HUES64 (cell line): Measurements from ENCODE around the gene OLFML2B.
"Not testable (repeated sequence)": the region's sequence is repeated elsewhere in the genome, so short reads cannot be mapped to it uniquely, and the experiment has no call there.

Experiments used
- H3K27ac ChIP-seq: 2 replicates; pipeline ENCODE4 v1.7.0; 2013; ENCODE audit warnings: low read depth, low read length, inconsistent platforms
- H3K27me3 ChIP-seq: 2 replicates; pipeline ENCODE4 v1.6.1; 2013; ENCODE audit warnings: mild to moderate bottlenecking, low read length; ENCODE audit not compliant: insufficient read depth
- H3K36me3 ChIP-seq: 2 replicates; pipeline ENCODE4 v1.6.1; 2013; ENCODE audit warnings: mild to moderate bottlenecking, low read length; ENCODE audit not compliant: insufficient read depth
- H3K4me1 ChIP-seq: 2 replicates; pipeline ENCODE4 v1.6.1; 2013; ENCODE audit warnings: mild to moderate bottlenecking, low read length, moderate library complexity; ENCODE audit not compliant: insufficient read depth
- H3K4me3 ChIP-seq: 2 replicates; pipeline ENCODE4 v1.5.1; 2013; ENCODE audit warnings: mild to moderate bottlenecking, low read length, moderate library complexity
- H3K9ac ChIP-seq: 2 replicates; pipeline ENCODE4 v1.6.1; 2013; ENCODE audit warnings: mild to moderate bottlenecking, low read depth, low read length
- H3K9me3 ChIP-seq: 2 replicates; pipeline ENCODE4 v1.6.1; 2013; ENCODE audit warnings: low read depth, low read length; ENCODE audit not compliant: insufficient read depth
- WGBS: fragments of 150-250, 120-280 bp; methylation state at CpG from one replicate; pipeline ENCODE4 v1.1.7; 2013; ENCODE audit warnings: missing lambda C conversion rate; 5-methylcytosine and 5-hydroxymethylcytosine counted together

The OLFML2B gene

DNA sequence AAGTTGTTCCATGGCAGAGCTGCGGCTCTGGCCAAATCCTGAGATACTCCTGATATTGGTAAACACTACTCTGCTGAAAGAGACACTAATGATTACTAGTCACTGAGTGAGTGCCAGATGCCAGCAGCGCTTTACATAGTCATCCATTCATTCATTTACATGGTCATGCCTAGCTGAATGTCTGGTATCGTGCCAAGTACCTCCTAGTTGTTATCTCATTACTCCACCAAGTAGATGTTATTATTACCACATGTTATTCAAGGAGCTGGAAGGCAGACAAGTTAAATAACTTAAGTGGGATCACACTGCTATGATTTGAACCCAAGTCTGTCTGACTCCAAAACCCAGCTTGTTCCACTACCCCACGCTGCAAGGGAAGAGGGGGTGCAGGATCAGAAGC, 4.7 kb downstream of the OLFML2B start:
- WGBS, result 76% methylated on average over 4 of the region's 4 CpGs
- Histone ChIP-seq H3K27me3 (peaks cover 17% of the 10 kb centered on the region), H3K4me3 (no peak overlapping the region), H3K9ac (no peak overlapping the region), H3K27ac (no peak overlapping the region), H3K4me1 (peaks cover 16% of the 10 kb centered on the region), H3K9me3 (no peaks in the 10 kb centered on the region), H3K36me3 (no peaks in the 10 kb centered on the region)

DNA sequence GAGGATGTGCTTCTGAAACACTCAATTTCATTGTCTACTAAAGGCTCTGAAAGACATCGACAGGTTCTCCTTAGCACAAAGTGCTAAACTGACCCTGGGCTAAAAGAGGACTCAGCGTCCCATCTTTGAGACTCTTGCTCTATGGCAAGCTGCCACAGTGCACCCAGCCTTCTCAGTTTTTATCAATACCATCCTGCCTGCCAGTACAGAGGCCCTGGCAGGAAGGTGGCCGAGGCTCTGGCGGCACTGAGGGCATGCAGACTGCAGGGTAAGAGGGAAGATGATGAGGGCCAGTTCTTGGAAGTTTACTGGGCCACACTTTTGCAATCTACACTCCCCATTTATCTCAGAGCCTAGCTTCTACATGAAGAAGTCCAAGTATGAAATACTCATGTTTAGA, 5.3 kb downstream of the OLFML2B start:
- H3K27ac ChIP-seq, result no peak overlapping the region
- H3K4me1 ChIP-seq, result peaks cover 18% of the 10 kb centered on the region
- 96% methylated on average over 4 of the region's 4 CpGs for WGBS
- no peaks in the 10 kb centered on the region for H3K36me3 ChIP-seq
- no peak overlapping the region for H3K9ac ChIP-seq
- no peaks in the 10 kb centered on the region for H3K9me3 ChIP-seq
- peaks cover 11% of the 10 kb centered on the region for H3K27me3 ChIP-seq
- H3K4me3 ChIP-seq, result no peak overlapping the region

- H3K4me1 ChIP-seq, result peaks cover 18% of the 10 kb centered on the region
- H3K9me3 ChIP-seq, H3K27ac ChIP-seq, H3K4me3 ChIP-seq, H3K9ac ChIP-seq, H3K27me3 ChIP-seq, H3K36me3 ChIP-seq: not testable (repeated sequence)
Observed at GRCh38 chr1:162017791-162018190, 5.9 kb downstream of the OLFML2B start.

- H3K27me3 ChIP-seq, result no peaks in the 10 kb centered on the region
- H3K4me3 ChIP-seq, result no peak overlapping the region
- H3K27ac ChIP-seq, result no peak overlapping the region
- WGBS, result 100% methylated on average over 2 of the region's 2 CpGs
- H3K4me1 ChIP-seq, result peaks cover 14% of the 10 kb centered on the region
- no peaks in the 10 kb centered on the region for H3K36me3 ChIP-seq
- no peak overlapping the region for H3K9ac ChIP-seq
- H3K9me3 ChIP-seq, result no peaks in the 10 kb centered on the region
Observed at GRCh38 chr1:162016631-162017030, 7.0 kb downstream of the OLFML2B start.

- no peak overlapping the region for H3K27ac ChIP-seq
- H3K4me3 ChIP-seq, result no peak overlapping the region
- no peaks in the 10 kb centered on the region for H3K36me3 ChIP-seq
- H3K27me3 ChIP-seq, result no peaks in the 10 kb centered on the region
- no peaks in the 10 kb centered on the region for H3K9me3 ChIP-seq
- H3K4me1 ChIP-seq, result peaks cover 5% of the 10 kb centered on the region; the same call in 1 of the 2 replicates
- WGBS, result 91% methylated on average over 3 of the region's 3 CpGs
- no peak overlapping the region for H3K9ac ChIP-seq
Observed at GRCh38 chr1:162015196-162015595, 8.5 kb downstream of the OLFML2B start.

DNA sequence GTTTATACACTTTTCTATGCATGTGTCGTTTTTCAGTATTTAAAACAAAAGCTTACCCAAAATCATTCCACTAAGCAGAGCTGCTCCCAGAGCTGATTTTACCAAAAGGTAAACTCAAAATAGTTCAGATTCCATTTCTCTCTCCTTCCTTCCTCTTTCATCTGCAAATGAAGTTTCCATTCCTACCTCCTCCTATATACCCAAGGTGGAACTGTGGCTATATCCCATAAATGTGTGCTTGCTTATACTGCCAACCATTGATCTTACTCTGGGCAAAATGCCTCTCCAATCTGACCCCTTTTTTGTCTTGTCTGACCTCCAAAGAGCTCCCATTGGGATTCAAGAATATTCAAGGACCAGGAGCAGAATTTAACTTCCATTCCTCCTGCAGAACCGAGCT, 9.5 kb downstream of the OLFML2B start:
- Histone ChIP-seq H3K4me1 (peaks cover 5% of the 10 kb centered on the region; the same call in 1 of the 2 replicates), H3K27me3 (no peaks in the 10 kb centered on the region), H3K9ac (no peak overlapping the region), H3K4me3 (no peak overlapping the region), H3K36me3 (no peaks in the 10 kb centered on the region), H3K9me3 (no peaks in the 10 kb centered on the region), H3K27ac (no peak overlapping the region)
- WGBS, result 73% methylated on average over 2 of the region's 2 CpGs

DNA sequence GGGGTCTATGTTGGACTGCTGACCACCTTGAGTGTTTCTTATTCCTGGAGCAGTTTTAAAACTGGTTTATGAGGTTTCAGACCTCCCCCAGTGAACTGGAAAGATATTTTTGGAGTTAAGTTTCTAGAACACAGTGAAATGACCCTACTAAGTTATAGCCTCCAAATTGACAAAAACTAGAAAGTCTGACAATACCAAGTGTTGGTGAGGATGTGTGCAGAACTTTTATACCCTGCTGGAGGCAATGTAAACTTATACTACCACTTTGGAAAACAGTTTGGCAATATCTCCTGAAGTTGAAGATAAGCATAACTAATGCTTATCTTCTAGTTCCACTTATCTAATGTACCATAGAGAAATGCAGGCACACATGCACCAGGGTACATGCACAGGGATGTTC, 10.4 kb downstream of the OLFML2B start:
- Histone ChIP-seq H3K9me3 (no peaks in the 10 kb centered on the region), H3K27me3 (no peaks in the 10 kb centered on the region), H3K27ac (no peak overlapping the region), H3K4me1 (peaks cover 5% of the 10 kb centered on the region; the same call in 1 of the 2 replicates), H3K9ac (no peak overlapping the region), H3K36me3 (no peaks in the 10 kb centered on the region), H3K4me3 (no peak overlapping the region)

DNA sequence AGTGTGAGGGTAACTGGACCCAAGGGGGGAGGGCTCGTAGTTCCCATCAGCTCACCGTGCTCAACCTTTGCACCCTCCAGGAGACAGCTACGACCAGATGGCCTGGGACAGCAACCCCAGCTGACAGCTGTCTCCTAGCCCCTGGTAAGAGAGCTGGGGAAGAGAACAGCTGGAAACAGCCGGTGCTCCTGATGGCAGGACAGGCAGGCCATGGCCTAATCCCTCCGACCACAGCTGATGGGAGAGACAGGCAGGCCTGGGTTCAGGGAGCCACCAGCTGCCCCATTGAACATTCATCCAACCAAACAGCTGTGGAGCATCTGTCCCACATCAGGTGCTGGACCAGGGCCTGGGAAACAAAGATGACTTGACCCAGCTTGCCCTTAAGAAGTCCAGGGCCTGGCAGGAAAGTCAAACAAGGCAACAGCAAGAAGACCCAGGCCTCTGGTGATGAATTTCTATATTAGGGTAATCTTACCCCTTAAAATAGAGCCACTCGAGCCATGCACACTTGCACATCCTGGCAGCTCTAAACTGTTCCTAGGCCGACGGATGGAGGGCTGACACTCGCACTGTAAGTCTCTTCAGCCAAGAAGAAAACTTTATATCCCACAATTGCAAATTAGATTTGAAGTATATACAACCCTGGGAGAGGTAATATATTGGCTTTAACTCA, 12.2 kb downstream of the OLFML2B start:
- no peaks in the 10 kb centered on the region for H3K36me3 ChIP-seq
- H3K4me3 ChIP-seq, result no peak overlapping the region
- no peaks in the 10 kb centered on the region for H3K27me3 ChIP-seq
- 92% methylated on average over 9 of the region's 9 CpGs for WGBS
- H3K27ac ChIP-seq, result no peak overlapping the region
- H3K9ac ChIP-seq, result no peak overlapping the region
- H3K4me1 ChIP-seq, result peaks cover 5% of the 10 kb centered on the region; the same call in 1 of the 2 replicates
- H3K9me3 ChIP-seq, result no peaks in the 10 kb centered on the region

DNA sequence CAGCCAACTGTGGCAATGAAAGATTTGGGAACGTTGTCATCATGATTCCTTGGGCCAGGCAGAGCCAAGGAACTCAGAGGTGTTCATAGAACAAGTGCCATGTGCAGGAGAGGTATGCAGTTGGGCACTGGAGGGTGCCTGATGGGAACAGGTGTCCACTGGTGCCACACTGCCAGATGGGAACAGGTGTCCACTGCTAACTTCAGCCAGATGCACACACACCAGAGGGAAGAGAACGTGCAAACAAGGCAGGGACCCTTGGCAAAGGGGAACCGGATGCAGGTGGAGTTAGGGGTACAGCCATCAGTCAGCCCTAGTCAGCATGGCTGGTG, 13.5 kb downstream of the OLFML2B start:
- no peak overlapping the region for H3K27ac ChIP-seq
- H3K4me1 ChIP-seq, result peaks cover 5% of the 10 kb centered on the region; the same call in 1 of the 2 replicates
- no peak overlapping the region for H3K4me3 ChIP-seq
- H3K36me3 ChIP-seq, result no peaks in the 10 kb centered on the region
- WGBS, result 89% methylated on average over 3 of the region's 3 CpGs
- no peaks in the 10 kb centered on the region for H3K27me3 ChIP-seq
- H3K9ac ChIP-seq, result no peak overlapping the region
- H3K9me3 ChIP-seq, result no peaks in the 10 kb centered on the region

GRCh38 chr1:162009501-162010174, 14.0 kb downstream of the OLFML2B start:
- Histone ChIP-seq H3K4me3 (no peak overlapping the region), H3K27me3 (no peaks in the 10 kb centered on the region), H3K27ac (no peak overlapping the region), H3K4me1 (peaks cover 5% of the 10 kb centered on the region; the same call in 1 of the 2 replicates), H3K9ac (no peak overlapping the region), H3K9me3 (no peaks in the 10 kb centered on the region), H3K36me3 (no peaks in the 10 kb centered on the region)
- 82% methylated on average over 9 of the region's 9 CpGs for WGBS

- Histone ChIP-seq H3K9ac (no peak overlapping the region), H3K36me3 (no peaks in the 10 kb centered on the region), H3K4me3 (no peak overlapping the region), H3K27ac (no peak overlapping the region), H3K9me3 (no peaks in the 10 kb centered on the region), H3K4me1 (0 out of 2 replicates have a peak, but pooled peaks cover under 1% of the 10 kb centered on the region), H3K27me3 (no peaks in the 10 kb centered on the region)
- 79% methylated on average over 5 of the region's 5 CpGs for WGBS
Observed at GRCh38 chr1:162008799-162009198, 14.9 kb downstream of the OLFML2B start.
